ENCODE data around the gene CHST11. TPM values are rescaled to one million over a fixed set of nuclear protein-coding genes. Genes with fewer than 3 reads are reported as not detected.
A peak's percentile ranks its signal among the peaks of the same experiment; 100 is the strongest.

Gene CHST11
- total and polyA plus RNA-seq, 10 of the 15 experiments (the other 5 are each of a cell fraction or from before 2014, with no cell fraction given), result 1.9 to 38.1 (median 17.2) TPM

DNA sequence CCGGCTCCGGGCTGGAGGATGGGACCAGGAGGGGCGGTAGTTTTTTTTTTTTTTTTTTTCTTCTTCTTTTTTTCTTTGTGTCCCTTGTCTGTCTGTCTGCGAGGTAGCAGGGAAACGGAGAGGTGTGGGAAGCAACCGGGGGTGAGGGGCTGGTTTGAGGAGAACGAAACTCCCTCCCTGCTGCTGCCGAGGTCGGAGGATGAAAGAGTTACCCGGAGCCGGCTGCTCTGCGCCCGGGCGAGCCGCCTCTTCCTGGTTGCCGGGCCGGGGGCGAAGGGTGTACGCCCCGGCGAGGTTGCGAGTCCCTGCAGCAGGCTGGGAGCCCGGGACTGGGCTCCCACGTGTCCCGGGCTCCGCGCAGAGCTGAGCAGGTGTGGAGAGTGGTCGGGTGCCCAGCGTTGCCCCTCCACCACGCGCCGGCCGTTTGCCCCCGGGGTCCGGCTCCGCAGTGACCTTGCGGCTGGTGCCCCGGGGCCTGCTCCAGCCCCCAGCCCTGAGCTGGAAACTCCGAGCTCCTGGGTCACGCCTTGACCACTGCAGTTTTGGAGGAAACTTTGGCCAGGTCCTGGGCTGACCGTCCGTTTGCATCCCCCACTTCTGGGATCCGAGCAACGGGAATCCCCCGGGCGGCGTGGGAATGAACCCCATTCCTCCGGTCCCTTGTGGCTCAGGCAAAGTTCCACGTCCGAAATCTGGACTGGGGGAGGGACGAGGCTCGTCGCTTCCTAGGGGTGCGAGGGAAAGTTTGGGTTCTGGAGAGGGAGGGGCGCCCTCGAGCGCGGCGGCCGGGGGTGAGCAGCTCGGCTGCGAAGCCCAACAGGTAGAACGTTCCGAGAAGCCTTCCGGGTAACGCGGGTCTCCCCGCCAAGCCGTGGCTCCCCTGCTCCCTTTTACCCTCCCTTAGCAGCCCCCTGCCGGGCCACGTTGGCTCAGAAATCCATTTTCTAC is 1.3 kb downstream of the CHST11 start (continued):
- no peak for TF ChIP-seq NFXL1 (IDR thresholded peaks at IDR 0.05; ENCODE audit: borderline replicate concordance)
- TF ChIP-seq POLR2A (IDR thresholded peaks at IDR 0.05; ENCODE audit: low read depth, low read length), result peak; percentile 57
- TF ChIP-seq, protein P1, sequence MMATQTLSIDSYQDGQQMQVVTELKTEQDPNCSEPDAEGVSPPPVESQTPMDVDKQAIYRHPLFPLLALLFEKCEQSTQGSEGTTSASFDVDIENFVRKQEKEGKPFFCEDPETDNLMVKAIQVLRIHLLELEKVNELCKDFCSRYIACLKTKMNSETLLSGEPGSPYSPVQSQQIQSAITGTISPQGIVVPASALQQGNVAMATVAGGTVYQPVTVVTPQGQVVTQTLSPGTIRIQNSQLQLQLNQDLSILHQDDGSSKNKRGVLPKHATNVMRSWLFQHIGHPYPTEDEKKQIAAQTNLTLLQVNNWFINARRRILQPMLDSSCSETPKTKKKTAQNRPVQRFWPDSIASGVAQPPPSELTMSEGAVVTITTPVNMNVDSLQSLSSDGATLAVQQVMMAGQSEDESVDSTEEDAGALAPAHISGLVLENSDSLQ (IDR thresholded peaks at IDR 0.05), result no peak
- TF ChIP-seq ZZZ3 (IDR thresholded peaks at IDR 0.05; ENCODE audit: control insufficient read depth, insufficient read length, low read depth), result no peak
- TF ChIP-seq PML (IDR thresholded peaks at IDR 0.05; ENCODE audit: low read length), result no peak
- TF ChIP-seq, protein P2, sequence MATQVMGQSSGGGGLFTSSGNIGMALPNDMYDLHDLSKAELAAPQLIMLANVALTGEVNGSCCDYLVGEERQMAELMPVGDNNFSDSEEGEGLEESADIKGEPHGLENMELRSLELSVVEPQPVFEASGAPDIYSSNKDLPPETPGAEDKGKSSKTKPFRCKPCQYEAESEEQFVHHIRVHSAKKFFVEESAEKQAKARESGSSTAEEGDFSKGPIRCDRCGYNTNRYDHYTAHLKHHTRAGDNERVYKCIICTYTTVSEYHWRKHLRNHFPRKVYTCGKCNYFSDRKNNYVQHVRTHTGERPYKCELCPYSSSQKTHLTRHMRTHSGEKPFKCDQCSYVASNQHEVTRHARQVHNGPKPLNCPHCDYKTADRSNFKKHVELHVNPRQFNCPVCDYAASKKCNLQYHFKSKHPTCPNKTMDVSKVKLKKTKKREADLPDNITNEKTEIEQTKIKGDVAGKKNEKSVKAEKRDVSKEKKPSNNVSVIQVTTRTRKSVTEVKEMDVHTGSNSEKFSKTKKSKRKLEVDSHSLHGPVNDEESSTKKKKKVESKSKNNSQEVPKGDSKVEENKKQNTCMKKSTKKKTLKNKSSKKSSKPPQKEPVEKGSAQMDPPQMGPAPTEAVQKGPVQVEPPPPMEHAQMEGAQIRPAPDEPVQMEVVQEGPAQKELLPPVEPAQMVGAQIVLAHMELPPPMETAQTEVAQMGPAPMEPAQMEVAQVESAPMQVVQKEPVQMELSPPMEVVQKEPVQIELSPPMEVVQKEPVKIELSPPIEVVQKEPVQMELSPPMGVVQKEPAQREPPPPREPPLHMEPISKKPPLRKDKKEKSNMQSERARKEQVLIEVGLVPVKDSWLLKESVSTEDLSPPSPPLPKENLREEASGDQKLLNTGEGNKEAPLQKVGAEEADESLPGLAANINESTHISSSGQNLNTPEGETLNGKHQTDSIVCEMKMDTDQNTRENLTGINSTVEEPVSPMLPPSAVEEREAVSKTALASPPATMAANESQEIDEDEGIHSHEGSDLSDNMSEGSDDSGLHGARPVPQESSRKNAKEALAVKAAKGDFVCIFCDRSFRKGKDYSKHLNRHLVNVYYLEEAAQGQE (IDR thresholded peaks at IDR 0.05; ENCODE audit: low read depth, low read length), result no peak
